GM19468 (cell line): ENCODE measurements around the gene PCK1.
"Not testable (repeated sequence)": the region's sequence is repeated elsewhere in the genome, so short reads cannot be mapped to it uniquely, and the experiment has no call there.

Experiments used
- ATAC-seq: cut with Tn5 transposase; IDR thresholded peaks from one replicate; pipeline ENCODE4 v1.9.1; 2021; ENCODE audit warnings: mild to moderate bottlenecking, moderate library complexity, moderate number of reproducible peaks; ENCODE audit not compliant: unreplicated experiment; ENCODE audit errors: extremely low read depth

Gene PCK1

GRCh38 chr20:57560554-57561355 is at the start of gene PCK1:
Gene PCK1, plus strand, starts transcription at chr20:57561110. Its CDS starts 302 bp downstream, at chr20:57561412.
- no peak for ATAC-seq

GRCh38 chr20:57511709-57512108 is 49.2 kb upstream of the PCK1 start:
- not testable (repeated sequence) for ATAC-seq

- no peak for ATAC-seq
These were observed 48.5 kb upstream of the PCK1 start for GRCh38 chr20:57512432-57512831.

- ATAC-seq: no peak
These were observed 47.7 kb upstream of the PCK1 start for GRCh38 chr20:57513199-57513598.

- no peak for ATAC-seq
These were observed 46.6 kb upstream of the PCK1 start for GRCh38 chr20:57514273-57514751.

- no peak for ATAC-seq
These were observed 43.0 kb upstream of the PCK1 start for GRCh38 chr20:57517904-57518303.

GRCh38 chr20:57522380-57523140 is 38.4 kb upstream of the PCK1 start:
- no peak for ATAC-seq

GRCh38 chr20:57523782-57524181 is 37.1 kb upstream of the PCK1 start:
- ATAC-seq: no peak

GRCh38 chr20:57524511-57525176 is 36.3 kb upstream of the PCK1 start, which contains the start of gene CTCFL:
Gene CTCFL, minus strand, starts transcription at chr20:57525140. Its CDS starts 935 bp downstream, at chr20:57524205.
- ATAC-seq: no peak

GRCh38 chr20:57525328-57526086 is 35.4 kb upstream of the PCK1 start:
- no peak for ATAC-seq

- no peak for ATAC-seq
These were observed 34.6 kb upstream of the PCK1 start for GRCh38 chr20:57526087-57526884.

- ATAC-seq: no peak
These were observed 33.9 kb upstream of the PCK1 start for GRCh38 chr20:57526885-57527460.

- ATAC-seq: no peak
These were observed 33.2 kb upstream of the PCK1 start for GRCh38 chr20:57527728-57528127.

- ATAC-seq: no peak
These were observed 32.8 kb upstream of the PCK1 start for GRCh38 chr20:57528148-57528547.

- ATAC-seq: no peak
These were observed 31.7 kb upstream of the PCK1 start for GRCh38 chr20:57529160-57529585.

- ATAC-seq: no peak
These were observed 31.1 kb upstream of the PCK1 start for GRCh38 chr20:57529810-57530209.

- ATAC-seq: no peak
These were observed 30.5 kb upstream of the PCK1 start for GRCh38 chr20:57530327-57530981.

GRCh38 chr20:57532104-57532503 is 28.8 kb upstream of the PCK1 start:
- ATAC-seq: no peak
